Adrenal gland (tissue), 5 donors: ENCODE measurements around the gene SCN1A.

Experiments used
- CTCF ChIP-seq, 6 experiments: fragments of 450-650 bp in 4 of 6; fragments of 200-600 bp in 2 of 6; sonication (generic) in 1 of 6; IDR thresholded peaks; 1 replicate in 5 of 6; 2 replicates in 1 of 6; pipeline versions ENCODE4 v1.5.1 to v1.8.0; 2016 to 2021; ENCODE audit warnings: antibody characterized with exemption in 6 of 6, mild to moderate bottlenecking in 2 of 6, moderate library complexity in 1 of 6
- POLR2A ChIP-seq, 2 donors: fragments of 450-650 bp; IDR thresholded peaks; one replicate each; pipeline ENCODE4 v1.6.1; 2017; ENCODE audit warnings: antibody characterized with exemption in 2 of 2, mild to moderate bottlenecking in 2 of 2, moderate library complexity in 1 of 2
- donor health status: DM: no; HTN: no; CAD: no.

- TF ChIP-seq POLR2A (IDR thresholded peaks at IDR 0.05) (no peak), CTCF (IDR thresholded peaks at IDR 0.05) (no peak)
Measured at GRCh38 chr2:166044853-166045483, 82.9 kb downstream of the SCN1A start.
